Non-pigmented ciliary epithelial cell (primary cell): ENCODE results near the gene ZRANB1.

Source experiments
- DNase-seq: peaks from one replicate; pipeline ENCODE4 v3.0.0-alpha.2; 2010; ENCODE audit warnings: low read depth

Gene ZRANB1

GRCh38 chr10:125035588-125036295 is 93.8 kb downstream of the ZRANB1 start:
- no peak for DNase-seq

DNA sequence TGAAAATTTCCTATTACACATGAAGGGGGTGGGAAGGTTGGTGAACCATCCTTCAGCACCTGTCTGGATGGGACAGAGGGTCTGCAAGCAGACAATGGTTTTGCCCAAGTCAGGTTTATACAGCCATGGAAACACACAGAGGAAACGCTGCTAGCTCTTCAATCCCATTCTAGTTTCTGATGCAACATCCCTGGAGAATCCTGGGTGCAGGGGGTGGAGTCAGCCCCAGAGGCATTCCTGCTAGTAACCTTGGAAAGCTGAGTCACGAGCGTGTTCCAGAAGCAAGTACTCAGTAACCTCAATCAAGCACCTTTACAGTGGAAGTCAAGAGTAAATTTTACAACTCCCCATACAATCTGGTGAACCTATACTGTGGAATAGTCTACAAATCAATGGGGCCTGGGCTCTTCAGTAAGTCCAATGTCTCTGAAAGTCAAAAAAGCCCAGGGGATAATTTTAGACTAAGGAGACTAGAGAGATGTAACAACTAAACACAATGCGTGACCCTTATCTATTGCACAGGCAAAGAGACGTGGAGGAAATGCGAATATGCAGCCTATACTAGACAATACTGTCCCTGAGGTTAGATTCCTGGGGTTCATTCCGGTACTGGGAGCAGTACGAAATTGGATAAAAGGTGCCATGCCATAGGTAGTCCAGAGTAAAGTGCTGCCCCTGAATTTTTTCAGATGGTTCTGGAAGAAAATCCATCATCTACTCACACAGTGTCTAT is 95.4 kb downstream of the ZRANB1 start:
- DNase-seq: peak; percentile 60
